Activated naive CD4-positive, alpha-beta T cell treated with anti-CD3 and anti-CD28 coated beads, Interleukin-2, amount 10 ng/mL, durations not matched to agents 7 days and 5 days (primary cell): ENCODE results near the gene KIR2DL4.
"Not testable (repeated sequence)": the region's sequence is repeated elsewhere in the genome, so short reads cannot be mapped to it uniquely, and the experiment has no call there.

Source experiments
- CTCF ChIA-PET: fragments of 350-600 bp; sonication (Branson Sonifier 250); formaldehyde crosslinking; loops from one replicate; lab custom pipeline; 2021; ENCODE audit warnings: antibody characterized with exemption; lab: Charles Lee
- DNase-seq: peaks from one replicate; pipeline ENCODE4 v3.0.0-alpha.2; 2020
- H3K27ac Mint-ChIP-seq: one replicate; pipeline ENCODE4 v1.8.0; 2021; ENCODE audit warnings: mild to moderate bottlenecking, moderate library complexity, mixed read lengths
- H3K27me3 Mint-ChIP-seq: one replicate; pipeline ENCODE4 v1.8.0; 2021; ENCODE audit warnings: mild to moderate bottlenecking, mixed read lengths
- H3K36me3 Mint-ChIP-seq: one replicate; pipeline ENCODE4 v1.8.0; 2021; ENCODE audit warnings: mixed read lengths
- H3K4me1 Mint-ChIP-seq: one replicate; pipeline ENCODE4 v1.8.0; 2021; ENCODE audit warnings: mixed read lengths
- H3K4me3 Mint-ChIP-seq: one replicate; pipeline ENCODE4 v1.8.0; 2021; ENCODE audit warnings: mild to moderate bottlenecking, moderate library complexity, mixed read lengths
- H3K9me3 Mint-ChIP-seq: one replicate; pipeline ENCODE4 v1.8.0; 2021; ENCODE audit warnings: mixed read lengths

KIR2DL4 gene

GRCh38 chr19:54786091-54786723, 17.2 kb upstream of the KIR2DL4 start:
- H3K27me3 Mint-ChIP-seq, H3K4me1 Mint-ChIP-seq, H3K4me3 Mint-ChIP-seq, H3K27ac Mint-ChIP-seq, H3K36me3 Mint-ChIP-seq, CTCF ChIA-PET, H3K9me3 Mint-ChIP-seq, DNase-seq: not testable (repeated sequence)

DNA sequence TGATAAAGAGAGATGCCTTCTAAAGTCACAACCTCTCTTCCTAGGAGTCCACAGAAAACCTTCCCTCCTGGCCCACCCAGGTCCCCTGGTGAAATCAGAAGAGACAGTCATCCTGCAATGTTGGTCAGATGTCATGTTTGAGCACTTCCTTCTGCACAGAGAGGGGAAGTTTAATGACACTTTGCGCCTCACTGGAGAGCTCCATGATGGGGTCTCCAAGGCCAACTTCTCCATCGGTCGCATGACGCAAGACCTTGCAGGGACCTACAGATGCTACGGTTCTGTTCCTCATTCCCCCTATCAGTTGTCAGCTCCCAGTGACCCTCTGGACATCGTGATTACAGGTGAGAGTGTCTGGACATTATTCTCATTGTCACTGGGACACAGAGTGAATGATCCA, 15.3 kb upstream of the KIR2DL4 start:
- H3K9me3 Mint-ChIP-seq, DNase-seq, H3K36me3 Mint-ChIP-seq, H3K27me3 Mint-ChIP-seq, CTCF ChIA-PET, H3K4me1 Mint-ChIP-seq, H3K4me3 Mint-ChIP-seq, H3K27ac Mint-ChIP-seq: not testable (repeated sequence)

GRCh38 chr19:54790711-54791110, 12.7 kb upstream of the KIR2DL4 start:
- DNase-seq = no peak
- Mint-ChIP-seq H3K27ac (no peak overlapping the region), H3K36me3 (no peaks in the 10 kb centered on the region), H3K9me3 (no peaks in the 10 kb centered on the region), H3K27me3 (peaks cover 11% of the 10 kb centered on the region), H3K4me3 (no peak overlapping the region), H3K4me1 (peaks cover 10% of the 10 kb centered on the region)
- CTCF ChIA-PET = no interaction called here

- H3K27ac Mint-ChIP-seq = no peak overlapping the region
- peaks cover 10% of the 10 kb centered on the region for H3K4me1 Mint-ChIP-seq
- CTCF ChIA-PET = no interaction called here
- H3K36me3 Mint-ChIP-seq = no peaks in the 10 kb centered on the region
- no peak for DNase-seq
- H3K9me3 Mint-ChIP-seq = no peaks in the 10 kb centered on the region
- H3K4me3 Mint-ChIP-seq = no peak overlapping the region
- peaks cover 12% of the 10 kb centered on the region for H3K27me3 Mint-ChIP-seq
Observed at GRCh38 chr19:54791476-54791875, 11.9 kb upstream of the KIR2DL4 start.

GRCh38 chr19:54792814-54793213, 10.6 kb upstream of the KIR2DL4 start:
- Mint-ChIP-seq H3K9me3 (no peaks in the 10 kb centered on the region), H3K27ac (no peak overlapping the region)
- CTCF ChIA-PET = no interaction called here

GRCh38 chr19:54795758-54796157, 7.7 kb upstream of the KIR2DL4 start:
- Mint-ChIP-seq H3K27ac (no peak overlapping the region), H3K4me3 (no peak overlapping the region), H3K36me3 (no peaks in the 10 kb centered on the region), H3K9me3 (no peaks in the 10 kb centered on the region), H3K4me1 (peaks cover 10% of the 10 kb centered on the region), H3K27me3 (peaks cover 21% of the 10 kb centered on the region)
- CTCF ChIA-PET = no interaction called here
- DNase-seq = no peak

More at GRCh38 chr19:54792814-54793213, 10.6 kb upstream of the KIR2DL4 start:
- Mint-ChIP-seq H3K27me3 (peaks cover 21% of the 10 kb centered on the region), H3K4me3 (peak overlapping the region; percentile 61), H3K4me1 (peaks cover 10% of the 10 kb centered on the region), H3K36me3 (no peaks in the 10 kb centered on the region)
- no peak for DNase-seq

DNA sequence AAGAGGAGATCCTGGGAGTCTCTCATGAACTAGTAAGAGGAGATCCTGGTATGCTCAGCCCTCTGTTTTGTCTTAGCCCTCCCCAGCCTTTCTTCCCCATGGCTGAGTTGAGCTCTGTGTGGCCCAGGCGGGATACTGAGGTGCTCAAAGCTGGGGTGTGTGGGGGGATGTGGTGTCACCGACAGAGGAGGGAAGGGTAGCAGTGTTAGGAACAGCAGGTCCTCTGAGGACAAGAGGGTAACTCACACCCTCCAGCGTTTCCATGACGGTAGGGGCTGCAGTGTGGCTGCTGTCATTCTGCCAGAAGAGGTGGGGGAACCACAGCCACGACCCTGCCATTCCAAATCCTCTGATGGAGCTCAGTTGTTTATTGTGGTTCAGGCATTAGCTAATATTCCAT, 691 bp downstream of the KIR2DL4 start:
- CTCF ChIA-PET = no interaction called here
- Mint-ChIP-seq H3K27ac (no peak overlapping the region), H3K4me3 (no peak overlapping the region), H3K36me3 (no peaks in the 10 kb centered on the region), H3K4me1 (no peaks in the 10 kb centered on the region), H3K27me3 (peaks cover 3% of the 10 kb centered on the region), H3K9me3 (peaks cover 2% of the 10 kb centered on the region)
- no peak for DNase-seq

DNA sequence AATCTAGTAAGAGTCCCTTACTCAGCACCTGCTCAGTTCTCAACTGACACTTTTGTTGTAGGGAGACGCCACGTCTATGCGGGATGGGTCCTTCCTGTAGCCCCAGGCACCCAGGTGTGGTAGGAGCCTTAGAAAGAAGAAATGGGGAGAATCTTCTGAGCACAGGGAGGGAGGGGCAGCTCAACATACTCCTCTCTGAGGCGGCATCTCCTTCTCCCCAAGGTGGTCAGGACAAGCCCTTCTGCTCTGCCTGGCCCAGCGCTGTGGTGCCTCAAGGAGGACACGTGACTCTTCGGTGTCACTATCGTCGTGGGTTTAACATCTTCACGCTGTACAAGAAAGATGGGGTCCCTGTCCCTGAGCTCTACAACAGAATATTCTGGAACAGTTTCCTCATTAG, 1.2 kb downstream of the KIR2DL4 start:
- H3K36me3 Mint-ChIP-seq = no peaks in the 10 kb centered on the region
- peaks cover 2% of the 10 kb centered on the region for H3K9me3 Mint-ChIP-seq
- peaks cover 7% of the 10 kb centered on the region for H3K27me3 Mint-ChIP-seq
- DNase-seq = no peak
- H3K4me3 Mint-ChIP-seq = no peak overlapping the region
- no peaks in the 10 kb centered on the region for H3K4me1 Mint-ChIP-seq
- CTCF ChIA-PET = no interaction called here
- no peak overlapping the region for H3K27ac Mint-ChIP-seq

DNA sequence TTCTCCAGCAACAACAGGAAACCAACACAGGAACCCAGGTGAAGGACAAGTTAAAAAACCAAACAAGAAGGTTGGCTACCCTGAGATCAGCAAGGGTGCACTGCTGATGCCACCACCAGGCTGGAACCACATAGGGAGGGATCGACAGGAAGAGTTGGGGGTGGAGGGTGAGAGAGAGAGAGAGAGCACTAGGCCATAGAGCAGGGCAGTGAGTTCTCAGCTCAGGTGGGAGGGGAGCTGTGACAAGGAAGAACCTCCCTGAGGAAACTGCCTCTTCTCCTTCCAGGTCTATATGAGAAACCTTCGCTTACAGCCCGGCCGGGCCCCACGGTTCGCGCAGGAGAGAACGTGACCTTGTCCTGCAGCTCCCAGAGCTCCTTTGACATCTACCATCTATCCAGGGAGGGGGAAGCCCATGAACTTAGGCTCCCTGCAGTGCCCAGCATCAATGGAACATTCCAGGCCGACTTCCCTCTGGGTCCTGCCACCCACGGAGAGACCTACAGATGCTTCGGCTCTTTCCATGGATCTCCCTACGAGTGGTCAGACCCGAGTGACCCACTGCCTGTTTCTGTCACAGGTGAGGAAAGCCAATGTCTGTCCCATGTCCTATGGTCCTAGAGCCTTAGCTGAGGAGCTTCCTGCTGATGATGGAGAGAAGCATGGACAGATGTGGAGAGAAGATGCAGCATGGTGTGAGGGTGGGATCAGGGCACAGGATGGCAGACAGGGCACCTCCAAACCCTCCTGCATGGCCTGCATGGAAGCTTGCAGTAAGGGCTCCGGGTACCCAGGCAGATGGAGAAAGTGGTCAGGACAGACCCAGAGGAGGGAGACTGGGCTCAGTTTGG, 2.5 kb downstream of the KIR2DL4 start:
- Mint-ChIP-seq H3K27ac (no peak overlapping the region), H3K4me3 (no peak overlapping the region), H3K9me3 (peaks cover 5% of the 10 kb centered on the region), H3K27me3 (peaks cover 8% of the 10 kb centered on the region), H3K4me1 (no peaks in the 10 kb centered on the region), H3K36me3 (no peaks in the 10 kb centered on the region)
- DNase-seq = no peak
- CTCF ChIA-PET = no interaction called here

DNA sequence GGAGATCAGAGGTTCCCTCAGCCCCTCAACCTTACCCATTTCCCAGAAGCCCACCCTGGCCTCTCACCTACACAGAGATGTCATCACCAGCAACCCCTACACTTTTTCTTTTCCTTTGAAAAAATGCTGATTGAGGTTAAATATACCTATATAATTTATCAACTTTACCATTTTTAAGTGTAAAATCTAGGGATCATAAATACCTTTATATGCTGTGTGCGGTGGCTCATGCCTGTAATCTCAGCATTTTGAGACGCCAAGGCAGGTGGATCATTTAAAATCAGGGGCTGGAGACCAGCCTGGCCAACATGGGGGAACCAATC, 3.1 kb downstream of the KIR2DL4 start:
- no peaks in the 10 kb centered on the region for H3K36me3 Mint-ChIP-seq
- peaks cover 6% of the 10 kb centered on the region for H3K9me3 Mint-ChIP-seq
- H3K27ac Mint-ChIP-seq = no peak overlapping the region
- no peaks in the 10 kb centered on the region for H3K4me1 Mint-ChIP-seq
- no peak for DNase-seq
- H3K27me3 Mint-ChIP-seq = peaks cover 8% of the 10 kb centered on the region
- no peak overlapping the region for H3K4me3 Mint-ChIP-seq
- CTCF ChIA-PET = no interaction called here

GRCh38 chr19:54814571-54814970, 11.2 kb downstream of the KIR2DL4 start:
- H3K36me3 Mint-ChIP-seq = not testable (repeated sequence)

DNA sequence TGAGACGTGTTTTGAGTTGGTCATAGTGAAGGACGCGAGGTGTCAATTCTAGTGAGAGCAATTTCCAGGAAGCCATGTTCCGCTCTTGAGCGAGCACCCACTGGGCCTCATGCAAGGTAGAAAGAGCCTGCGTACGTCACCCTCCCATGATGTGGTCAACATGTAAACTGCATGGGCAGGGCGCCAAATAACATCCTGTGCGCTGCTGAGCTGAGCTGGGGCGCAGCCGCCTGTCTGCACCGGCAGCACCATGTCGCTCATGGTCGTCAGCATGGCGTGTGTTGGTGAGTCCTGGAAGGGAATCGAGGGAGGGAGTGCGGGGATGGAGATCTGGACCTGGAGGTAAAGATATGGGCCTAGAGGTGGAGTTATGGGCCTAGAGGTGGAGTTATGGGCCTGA, 12.8 kb downstream of the KIR2DL4 start, which contains the start of gene KIR3DL1:
KIR3DL1 (plus strand) TSS at position 218 of the 400 bp plus-strand sequence.
- H3K36me3 Mint-ChIP-seq, H3K27ac Mint-ChIP-seq, H3K9me3 Mint-ChIP-seq, H3K4me3 Mint-ChIP-seq, DNase-seq, CTCF ChIA-PET, H3K4me1 Mint-ChIP-seq, H3K27me3 Mint-ChIP-seq: not testable (repeated sequence)

More at GRCh38 chr19:54814571-54814970, 11.2 kb downstream of the KIR2DL4 start:
- H3K4me3 Mint-ChIP-seq, H3K4me1 Mint-ChIP-seq, H3K27ac Mint-ChIP-seq, CTCF ChIA-PET, DNase-seq, H3K27me3 Mint-ChIP-seq: not testable (repeated sequence)
- H3K9me3 Mint-ChIP-seq = peaks cover 12% of the 10 kb centered on the region

- Mint-ChIP-seq H3K27ac (no peak overlapping the region), H3K36me3 (no peaks in the 10 kb centered on the region), H3K27me3 (peaks cover 3% of the 10 kb centered on the region), H3K9me3 (peaks cover 3% of the 10 kb centered on the region), H3K4me1 (no peaks in the 10 kb centered on the region), H3K4me3 (no peak overlapping the region)
- DNase-seq = no peak
- CTCF ChIA-PET = no interaction called here
Observed at GRCh38 chr19:54817670-54818536, 14.5 kb downstream of the KIR2DL4 start.

- H3K4me3 Mint-ChIP-seq, H3K9me3 Mint-ChIP-seq, H3K27me3 Mint-ChIP-seq, H3K27ac Mint-ChIP-seq, DNase-seq, H3K4me1 Mint-ChIP-seq, H3K36me3 Mint-ChIP-seq, CTCF ChIA-PET: not testable (repeated sequence)
Observed at GRCh38 chr19:54824416-54824815, 21.0 kb downstream of the KIR2DL4 start.
